Esophagus muscularis mucosa (tissue), 4 donors: ENCODE measurements around the gene PRPF4. TPM values are rescaled to one million over a fixed set of nuclear protein-coding genes. Genes with fewer than 3 reads are reported as not detected.
A peak's percentile ranks its signal among the peaks of the same experiment; 100 is the strongest.

Source experiments
- DNase-seq: peaks from one replicate; pipeline ENCODE4 v3.0.0-alpha.2; 2017; ENCODE audit errors: extremely low spot score
- H3K27ac ChIP-seq, 4 donors: fragments of 200-600 bp; sonication (generic); replicated peaks in 1 of 4; 1 replicate in 3 of 4; 2 replicates in 1 of 4; pipeline ENCODE4 v1.5.1; 2016 to 2019; ENCODE audit warnings: mild to moderate bottlenecking in 1 of 4
- H3K27me3 ChIP-seq, 4 donors: fragments of 200-600 bp; sonication (generic); one replicate each; pipeline versions ENCODE4 v1.5.1 to v1.6.0; 2016 to 2019
- H3K36me3 ChIP-seq, 4 donors: fragments of 200-600 bp; sonication (generic); one replicate each; pipeline ENCODE4 v1.5.1; 2016 to 2019
- H3K4me1 ChIP-seq, 4 donors: fragments of 200-600 bp; sonication (generic); one replicate each; pipeline ENCODE4 v1.5.1; 2016 to 2019
- H3K4me3 ChIP-seq, 4 donors: fragments of 200-600 bp; sonication (generic); 1 replicate in 2 of 4; 2 replicates in 2 of 4; pipeline ENCODE4 v1.5.1; 2016 to 2019; ENCODE audit warnings: mild to moderate bottlenecking in 4 of 4, moderate library complexity in 1 of 4
- H3K9me3 ChIP-seq, 4 donors: fragments of 200-600 bp; sonication (generic); 1 replicate in 3 of 4; 2 replicates in 1 of 4; pipeline ENCODE4 v1.5.1; 2016 to 2019
- CTCF ChIP-seq, 3 experiments: fragments of 200-600 bp in 2 of 3; fragments of 450-650 bp in 1 of 3; sonication (generic) in 2 of 3; IDR thresholded peaks; one replicate each; pipeline ENCODE4 v1.5.1; 2017 to 2019; ENCODE audit warnings: antibody characterized with exemption in 3 of 3, mild to moderate bottlenecking in 2 of 3, moderate library complexity in 1 of 3
- EP300 ChIP-seq: sonication (generic); formaldehyde crosslinking; IDR thresholded peaks from one replicate; pipeline ENCODE4 v1.6.1; 2017; ENCODE audit warnings: antibody characterized with exemption
- POLR2A ChIP-seq: fragments of 450-650 bp; IDR thresholded peaks from one replicate; pipeline ENCODE4 v1.6.1; 2017; ENCODE audit warnings: antibody characterized with exemption, moderate library complexity, mild to moderate bottlenecking, low read depth
- POLR2AphosphoS5 ChIP-seq, 2 donors: sonication (generic); formaldehyde crosslinking; IDR thresholded peaks; one replicate each; pipeline ENCODE4 v1.6.1; 2017; ENCODE audit warnings: antibody characterized with exemption in 2 of 2
- WGBS: methylation state at CpG from one replicate; pipeline ENCODE4 v1.1.5; 2018; 5-methylcytosine and 5-hydroxymethylcytosine counted together
- intact Hi-C: fragments of 100-400 bp; cut with DNase I; formaldehyde crosslinking; loops from one replicate; pipeline ENCODE4 v1.15.1; 2023
- total RNA-seq, 4 donors: library from RNA; depleted of rRNA; stranded (reverse); fragments of >200 nt; gene quantifications; one replicate each; pipeline versions ENCODE4 v1.1.0 to v1.2.1, GENCODE V29; 2016

Gene PRPF4
- total RNA-seq, 4 donors from 2014 or later = 12.0 to 18.1 (median 16.3) TPM

- Histone ChIP-seq H3K9me3 (no peaks in the 10 kb centered on the region), H3K27ac (no peak overlapping the region), H3K4me1 (peaks cover 0 to 4% (median 0%) of the 10 kb centered on the region in 4 donors), H3K36me3 (peaks cover 58 to 76% (median 73%) of the 10 kb centered on the region in 4 donors), H3K27me3 (no peaks in the 10 kb centered on the region), H3K4me3 (no peak overlapping the region)
- intact Hi-C loops = no loop called here
- TF ChIP-seq POLR2A = no peak
- no peak for TF ChIP-seq CTCF (IDR thresholded peaks at IDR 0.05)
- no peak for TF ChIP-seq EP300
- no peak for TF ChIP-seq POLR2AphosphoS5 (IDR thresholded peaks at IDR 0.05)
- 91% methylated on average over 4 of the region's 4 CpGs for WGBS
- no peak for DNase-seq
Observed at GRCh38 chr9:113267911-113268566, 7.4 kb upstream of the PRPF4 start.

GRCh38 chr9:113269355-113269754, 6.1 kb upstream of the PRPF4 start:
- peaks cover 6 to 11% (median 9%) of the 10 kb centered on the region in 4 donors for H3K4me1 ChIP-seq
- H3K4me3 ChIP-seq = no peak overlapping the region
- H3K9me3 ChIP-seq = no peaks in the 10 kb centered on the region
- H3K27me3 ChIP-seq = no peaks in the 10 kb centered on the region
- 86% methylated on average over 2 of the region's 2 CpGs for WGBS
- no peak for DNase-seq
- TF ChIP-seq POLR2AphosphoS5 (IDR thresholded peaks at IDR 0.05) = no peak
- no peak for TF ChIP-seq CTCF (IDR thresholded peaks at IDR 0.05)
- H3K27ac ChIP-seq = no peak overlapping the region
- peaks cover 59 to 76% (median 72%) of the 10 kb centered on the region in 4 donors for H3K36me3 ChIP-seq
- intact Hi-C loops = no loop called here

GRCh38 chr9:113269871-113270270, 5.6 kb upstream of the PRPF4 start:
- WGBS = 89% methylated on average over 2 of the region's 2 CpGs
- Histone ChIP-seq H3K9me3 (no peaks in the 10 kb centered on the region), H3K4me3 (no peak overlapping the region), H3K27me3 (no peaks in the 10 kb centered on the region), H3K27ac (no peak overlapping the region), H3K4me1 (peaks cover 8 to 16% (median 13%) of the 10 kb centered on the region in 4 donors), H3K36me3 (peaks cover 59 to 76% (median 71%) of the 10 kb centered on the region in 4 donors)
- DNase-seq = no peak
- intact Hi-C loops = loop anchor here (5.0 kb wide), 3 partner anchors 48 to 387 kb away; partner anchors contain the start of genes FKBP15 and SLC31A1
- TF ChIP-seq POLR2A (no peak), CTCF (IDR thresholded peaks at IDR 0.05) (no peak), POLR2AphosphoS5 (IDR thresholded peaks at IDR 0.05) (no peak), EP300 (no peak)

- DNase-seq = no peak
- peaks cover 30 to 43% (median 33%) of the 10 kb centered on the region in 4 donors for H3K4me1 ChIP-seq
- 0% methylated on average over 15 of the region's 15 CpGs for whole genome bisulfite sequencing
- H3K4me3 ChIP-seq = peak overlapping the region; percentile 68 to 90 (median 82)
- peak overlapping the region; percentile 93 to 98 (median 94) for H3K27ac ChIP-seq
- H3K36me3 ChIP-seq = peaks cover 44 to 67% (median 57%) of the 10 kb centered on the region in 4 donors
- H3K9me3 ChIP-seq = no peaks in the 10 kb centered on the region
- intact Hi-C loops = loop anchor here (2.0 to 5.0 kb wide), 4 partner anchors 52 to 383 kb away; partner anchors contain the start of genes FKBP15, SLC31A1 and WDR31
- no peaks in the 10 kb centered on the region for H3K27me3 ChIP-seq
- TF ChIP-seq POLR2A = no peak
- no peak for TF ChIP-seq EP300
- TF ChIP-seq CTCF (IDR thresholded peaks at IDR 0.05) = peak; percentile 66 to 71 (median 70)
- TF ChIP-seq POLR2AphosphoS5 (IDR thresholded peaks at IDR 0.05) = no peak
Observed at GRCh38 chr9:113274474-113275156, 843 bp upstream of the PRPF4 start.
